SK-N-SH treated with all-trans-retinoic acid at 6 μM for 48 hours (cell line): ENCODE measurements around the gene SLC35E1.
"Not testable (repeated sequence)": the region's sequence is repeated elsewhere in the genome, so short reads cannot be mapped to it uniquely, and the experiment has no call there.

Experiments used
- ARNTL ChIP-seq: fragments of 450-650 bp; formaldehyde crosslinking; IDR thresholded peaks from 2 replicates; pipeline ENCODE4 v1.5.0; 2020; ENCODE audit warnings: low read depth, mild to moderate bottlenecking, moderate library complexity, borderline replicate concordance
- PATZ1 ChIP-seq: fragments of 250-450 bp; sonication (Bioruptor Pico); IDR thresholded peaks from 2 replicates; pipeline ENCODE4 v1.8.0; 2020; ENCODE audit warnings: mild to moderate bottlenecking, moderate library complexity, borderline replicate concordance
- ZFP3 ChIP-seq: fragments of 250-450 bp; sonication (Bioruptor Pico); IDR thresholded peaks from 2 replicates; pipeline ENCODE4 v1.5.0; 2020; ENCODE audit warnings: mild to moderate bottlenecking, moderate library complexity
- TF ChIP-seq, protein P1 (sequence below): fragments of 250-450 bp; sonication (Bioruptor Pico); IDR thresholded peaks from 2 replicates; pipeline ENCODE4 v1.8.0; 2021; ENCODE audit warnings: low read depth, mild to moderate bottlenecking, moderate library complexity, borderline replicate concordance

DNA sequence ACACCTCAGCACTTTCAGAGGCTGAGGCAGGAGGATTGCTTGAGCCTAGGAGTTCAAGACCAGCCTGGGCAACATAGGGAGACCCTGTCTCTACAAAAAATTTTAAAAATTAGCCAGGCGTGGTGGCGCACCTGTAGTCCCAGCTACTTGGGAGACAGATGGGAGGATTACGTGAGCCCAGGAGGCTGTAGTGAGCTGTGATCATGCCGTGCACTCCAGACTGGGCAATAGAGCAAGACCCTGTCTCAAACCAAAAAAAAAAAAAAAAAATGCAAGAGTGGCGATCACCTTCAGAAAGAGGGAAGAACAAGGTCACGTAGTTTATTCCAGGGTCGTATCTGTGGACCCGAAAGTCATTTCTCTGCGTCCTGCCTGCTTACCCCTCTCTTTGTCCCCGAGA is 59.6 kb downstream of the SLC35E1 start:
- not testable (repeated sequence) for TF ChIP-seq ARNTL, ZFP3, PATZ1 (CRISPR knock-in tag)
- TF ChIP-seq, protein P1, sequence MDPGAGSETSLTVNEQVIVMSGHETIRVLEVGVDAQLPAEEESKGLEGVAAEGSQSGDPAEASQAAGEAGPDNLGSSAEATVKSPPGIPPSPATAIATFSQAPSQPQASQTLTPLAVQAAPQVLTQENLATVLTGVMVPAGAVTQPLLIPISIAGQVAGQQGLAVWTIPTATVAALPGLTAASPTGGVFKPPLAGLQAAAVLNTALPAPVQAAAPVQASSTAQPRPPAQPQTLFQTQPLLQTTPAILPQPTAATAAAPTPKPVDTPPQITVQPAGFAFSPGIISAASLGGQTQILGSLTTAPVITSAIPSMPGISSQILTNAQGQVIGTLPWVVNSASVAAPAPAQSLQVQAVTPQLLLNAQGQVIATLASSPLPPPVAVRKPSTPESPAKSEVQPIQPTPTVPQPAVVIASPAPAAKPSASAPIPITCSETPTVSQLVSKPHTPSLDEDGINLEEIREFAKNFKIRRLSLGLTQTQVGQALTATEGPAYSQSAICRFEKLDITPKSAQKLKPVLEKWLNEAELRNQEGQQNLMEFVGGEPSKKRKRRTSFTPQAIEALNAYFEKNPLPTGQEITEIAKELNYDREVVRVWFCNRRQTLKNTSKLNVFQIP (CRISPR knock-in tag), result not testable (repeated sequence)
